Measurements from ENCODE around the gene VPS35. TPM values are rescaled to one million over a fixed set of nuclear protein-coding genes. Genes with fewer than 3 reads are reported as not detected.

Gene VPS35
- polyA plus RNA-seq, 1 donor from 2014 or later, result 155 TPM

DNA sequence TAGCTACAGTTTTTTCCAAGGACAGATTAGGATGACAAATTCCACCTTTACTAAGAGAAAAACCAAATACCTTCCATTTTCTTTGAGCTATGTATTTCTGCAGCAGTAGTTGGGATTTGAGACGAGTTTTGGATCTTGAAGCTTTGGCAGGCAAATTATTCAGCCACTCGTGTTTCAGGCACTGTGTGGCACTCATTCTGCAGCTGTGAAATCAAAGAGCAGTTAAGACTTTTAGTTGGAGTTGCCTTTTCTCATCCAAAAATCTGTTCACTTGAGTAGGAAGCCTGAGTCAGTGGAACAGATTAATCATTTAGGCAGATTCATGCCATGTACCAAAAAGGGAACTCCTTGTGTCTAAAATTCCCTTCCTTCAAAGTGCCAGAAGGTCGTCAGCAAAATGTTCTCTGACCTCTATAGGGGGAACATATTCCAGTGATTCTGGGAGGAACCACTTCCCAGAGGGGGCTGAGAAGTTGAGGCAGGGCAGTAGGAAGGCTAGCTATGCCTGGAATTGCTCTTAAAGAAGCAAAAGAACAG is 20.6 kb upstream of the VPS35 start:
- Histone ChIP-seq H3K9me3 (ENCODE audit: low read length) (no peaks in the 10 kb centered on the region), H3K27me3 (ENCODE audit: insufficient read depth, low read depth, low read length) (no peaks in the 10 kb centered on the region), H4K20me1 (ENCODE audit: insufficient read depth) (no peaks in the 10 kb centered on the region), H2AFZ (ENCODE audit: low read depth, low read length) (no peak overlapping the region), H3K36me3 (ENCODE audit: insufficient read depth, low read length) (no peaks in the 10 kb centered on the region), H3K9me2 (ENCODE audit: insufficient read depth, low read length) (no peaks in the 10 kb centered on the region), H3F3A (ENCODE audit: insufficient read depth, low read length, poor library complexity, severe bottlenecking) (no peaks in the 10 kb centered on the region), H3K4me3 (ENCODE audit: low read length) (no peak overlapping the region), H3K4me2 (ENCODE audit: low read length) (no peak overlapping the region), H3K79me2 (replicated peaks; ENCODE audit: insufficient read depth, low read length) (no peaks in the 10 kb centered on the region), H3K27ac (ENCODE audit: low read length) (no peak overlapping the region), H3K9ac (ENCODE audit: low read length) (no peak overlapping the region)
- TF ChIP-seq EP300 (conservative IDR thresholded peaks at IDR 0.05; ENCODE audit: poor library complexity, severe bottlenecking) (no peak), POLR2AphosphoS5 (IDR thresholded peaks at IDR 0.05) (no peak), SMC3 (conservative IDR thresholded peaks at IDR 0.05; ENCODE audit: poor library complexity) (no peak), EZH2 (IDR thresholded peaks at IDR 0.05; ENCODE audit: borderline replicate concordance, insufficient read depth, low read length, poor library complexity, severe bottlenecking) (no peak), RAD21 (conservative IDR thresholded peaks at IDR 0.05) (no peak), TAF1 (IDR thresholded peaks at IDR 0.05; ENCODE audit: low read depth) (no peak)

DNA sequence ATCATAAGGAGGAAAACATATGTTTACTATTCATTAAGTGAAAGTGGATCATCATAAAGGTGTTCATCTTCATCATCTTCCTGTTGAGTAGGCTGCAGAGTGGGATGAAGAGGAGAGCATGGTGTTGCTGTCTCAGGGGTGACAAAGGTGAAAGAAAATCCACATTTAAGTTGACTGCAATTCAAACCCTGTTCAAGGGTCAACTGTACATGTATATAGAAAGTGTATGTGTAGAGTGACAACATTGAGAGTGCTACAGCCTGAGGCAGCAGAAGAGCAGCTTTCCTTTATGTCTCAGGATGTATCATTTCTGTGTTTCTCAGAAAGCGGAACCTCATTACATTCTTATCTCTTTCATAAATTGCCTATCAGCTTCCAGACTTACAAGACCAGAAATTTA is 17.7 kb upstream of the VPS35 start:
- no peaks in the 10 kb centered on the region for H3K79me2 ChIP-seq (replicated peaks; ENCODE audit: insufficient read depth, low read length)
- H4K20me1 ChIP-seq (ENCODE audit: insufficient read depth), result no peaks in the 10 kb centered on the region
- no peak overlapping the region for H3K27ac ChIP-seq (ENCODE audit: low read length)
- no peak overlapping the region for H3K4me2 ChIP-seq (ENCODE audit: low read length)
- no peaks in the 10 kb centered on the region for H3K9me3 ChIP-seq (ENCODE audit: low read length)
- H3K4me3 ChIP-seq (ENCODE audit: low read length), result no peak overlapping the region
- no peak overlapping the region for H2AFZ ChIP-seq (ENCODE audit: low read depth, low read length)
- H3K36me3 ChIP-seq (ENCODE audit: insufficient read depth, low read length), result no peaks in the 10 kb centered on the region
- H3K9me2 ChIP-seq (ENCODE audit: insufficient read depth, low read length), result no peaks in the 10 kb centered on the region
- TF ChIP-seq SMC3 (conservative IDR thresholded peaks at IDR 0.05; ENCODE audit: poor library complexity) (no peak), MXI1 (conservative IDR thresholded peaks at IDR 0.05; ENCODE audit: poor library complexity, severe bottlenecking) (no peak), EP300 (conservative IDR thresholded peaks at IDR 0.05; ENCODE audit: poor library complexity, severe bottlenecking) (no peak), POLR2AphosphoS5 (IDR thresholded peaks at IDR 0.05) (no peak), EZH2 (IDR thresholded peaks at IDR 0.05; ENCODE audit: borderline replicate concordance, insufficient read depth, low read length, poor library complexity, severe bottlenecking) (no peak), TAF1 (IDR thresholded peaks at IDR 0.05; ENCODE audit: low read depth) (no peak), RAD21 (conservative IDR thresholded peaks at IDR 0.05) (no peak)
- TF ChIP-seq, protein P1, sequence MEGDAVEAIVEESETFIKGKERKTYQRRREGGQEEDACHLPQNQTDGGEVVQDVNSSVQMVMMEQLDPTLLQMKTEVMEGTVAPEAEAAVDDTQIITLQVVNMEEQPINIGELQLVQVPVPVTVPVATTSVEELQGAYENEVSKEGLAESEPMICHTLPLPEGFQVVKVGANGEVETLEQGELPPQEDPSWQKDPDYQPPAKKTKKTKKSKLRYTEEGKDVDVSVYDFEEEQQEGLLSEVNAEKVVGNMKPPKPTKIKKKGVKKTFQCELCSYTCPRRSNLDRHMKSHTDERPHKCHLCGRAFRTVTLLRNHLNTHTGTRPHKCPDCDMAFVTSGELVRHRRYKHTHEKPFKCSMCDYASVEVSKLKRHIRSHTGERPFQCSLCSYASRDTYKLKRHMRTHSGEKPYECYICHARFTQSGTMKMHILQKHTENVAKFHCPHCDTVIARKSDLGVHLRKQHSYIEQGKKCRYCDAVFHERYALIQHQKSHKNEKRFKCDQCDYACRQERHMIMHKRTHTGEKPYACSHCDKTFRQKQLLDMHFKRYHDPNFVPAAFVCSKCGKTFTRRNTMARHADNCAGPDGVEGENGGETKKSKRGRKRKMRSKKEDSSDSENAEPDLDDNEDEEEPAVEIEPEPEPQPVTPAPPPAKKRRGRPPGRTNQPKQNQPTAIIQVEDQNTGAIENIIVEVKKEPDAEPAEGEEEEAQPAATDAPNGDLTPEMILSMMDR (IDR thresholded peaks at IDR 0.05; ENCODE audit: poor library complexity, severe bottlenecking), result no peak
- TF ChIP-seq, protein P2, sequence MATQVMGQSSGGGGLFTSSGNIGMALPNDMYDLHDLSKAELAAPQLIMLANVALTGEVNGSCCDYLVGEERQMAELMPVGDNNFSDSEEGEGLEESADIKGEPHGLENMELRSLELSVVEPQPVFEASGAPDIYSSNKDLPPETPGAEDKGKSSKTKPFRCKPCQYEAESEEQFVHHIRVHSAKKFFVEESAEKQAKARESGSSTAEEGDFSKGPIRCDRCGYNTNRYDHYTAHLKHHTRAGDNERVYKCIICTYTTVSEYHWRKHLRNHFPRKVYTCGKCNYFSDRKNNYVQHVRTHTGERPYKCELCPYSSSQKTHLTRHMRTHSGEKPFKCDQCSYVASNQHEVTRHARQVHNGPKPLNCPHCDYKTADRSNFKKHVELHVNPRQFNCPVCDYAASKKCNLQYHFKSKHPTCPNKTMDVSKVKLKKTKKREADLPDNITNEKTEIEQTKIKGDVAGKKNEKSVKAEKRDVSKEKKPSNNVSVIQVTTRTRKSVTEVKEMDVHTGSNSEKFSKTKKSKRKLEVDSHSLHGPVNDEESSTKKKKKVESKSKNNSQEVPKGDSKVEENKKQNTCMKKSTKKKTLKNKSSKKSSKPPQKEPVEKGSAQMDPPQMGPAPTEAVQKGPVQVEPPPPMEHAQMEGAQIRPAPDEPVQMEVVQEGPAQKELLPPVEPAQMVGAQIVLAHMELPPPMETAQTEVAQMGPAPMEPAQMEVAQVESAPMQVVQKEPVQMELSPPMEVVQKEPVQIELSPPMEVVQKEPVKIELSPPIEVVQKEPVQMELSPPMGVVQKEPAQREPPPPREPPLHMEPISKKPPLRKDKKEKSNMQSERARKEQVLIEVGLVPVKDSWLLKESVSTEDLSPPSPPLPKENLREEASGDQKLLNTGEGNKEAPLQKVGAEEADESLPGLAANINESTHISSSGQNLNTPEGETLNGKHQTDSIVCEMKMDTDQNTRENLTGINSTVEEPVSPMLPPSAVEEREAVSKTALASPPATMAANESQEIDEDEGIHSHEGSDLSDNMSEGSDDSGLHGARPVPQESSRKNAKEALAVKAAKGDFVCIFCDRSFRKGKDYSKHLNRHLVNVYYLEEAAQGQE (IDR thresholded peaks at IDR 0.05; ENCODE audit: borderline replicate concordance), result no peak
- no peak overlapping the region for H3K9ac ChIP-seq (ENCODE audit: low read length)
- no peaks in the 10 kb centered on the region for H3F3A ChIP-seq (ENCODE audit: insufficient read depth, low read length, poor library complexity, severe bottlenecking)
- no peaks in the 10 kb centered on the region for H3K27me3 ChIP-seq (ENCODE audit: insufficient read depth, low read depth, low read length)
